Left renal pelvis (tissue), 4 donors: ENCODE measurements around the gene COL7A1. TPM values are rescaled to one million over a fixed set of nuclear protein-coding genes. Genes with fewer than 3 reads are reported as not detected.

Experiments
- DNase-seq, 4 donors: peaks; one replicate each; pipeline ENCODE4 v3.0.0-alpha.2; 2013; ENCODE audit warnings: low read depth in 4 of 4, low spot score in 3 of 4
- polyA plus RNA-seq, 4 donors: library from polyadenylated mRNA; unstranded; fragments of 120-200 nt; gene quantifications; one replicate each; pipeline ENCODE4 v1.2.1, GENCODE V29; 2013; ENCODE audit not compliant: insufficient read length in 4 of 4

COL7A1 gene
- polyA plus RNA-seq, 4 donors = 13.3 to 28.7 (median 14.2) TPM

DNA sequence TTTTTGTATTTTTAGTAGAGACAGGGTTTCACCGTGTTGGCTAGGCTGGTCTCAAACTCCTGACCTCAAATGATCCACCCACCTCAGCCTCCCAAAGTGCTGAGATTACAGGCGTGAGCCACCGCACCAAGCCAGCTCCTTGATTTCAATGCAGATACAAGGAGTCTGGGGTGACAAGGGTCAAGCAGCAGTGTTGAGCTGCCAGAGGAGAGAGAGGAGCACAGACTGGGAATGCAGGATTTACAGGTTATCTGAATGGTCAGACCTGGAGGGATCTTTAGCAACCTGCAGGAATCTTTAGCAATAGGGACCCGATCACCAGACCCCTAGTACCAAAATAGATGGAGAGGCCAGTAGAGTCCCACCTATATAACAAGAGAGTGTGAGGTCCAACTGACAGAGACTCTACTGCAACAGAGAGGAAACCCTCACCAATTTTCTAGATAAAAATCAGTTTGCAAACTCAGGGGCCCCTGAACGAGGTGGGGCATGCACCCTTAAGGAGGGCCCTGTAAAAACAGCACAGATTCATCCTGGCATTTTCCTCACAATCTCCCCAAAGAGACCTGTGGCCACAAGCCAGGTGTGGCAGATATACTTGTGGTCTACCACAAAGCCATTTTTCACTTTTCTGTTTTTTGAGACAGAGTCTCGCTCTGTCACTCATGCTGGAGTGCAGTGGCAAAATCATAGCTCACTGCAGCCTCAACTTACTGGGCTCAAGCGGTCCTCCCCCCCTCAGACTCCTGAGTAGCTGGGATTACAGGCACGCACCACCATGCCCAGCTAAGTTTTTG, 80.5 kb downstream of the COL7A1 start:
- DNase-seq = no peak

Other genes with a start within 250 kb of the COL7A1 start
- gene FBXW12, start 223.1 kb downstream of the COL7A1 start, polyA plus RNA-seq = under 1 TPM; 0.08 to 0.84 (median 0.50) TPM
- 100 to 1,000 TPM in 3 of 4 donors, 10 to 100 TPM in 1; 60.5 to 226 (median 169) TPM for gene PLXNB1, start 165.2 kb downstream of the COL7A1 start, polyA plus RNA-seq
- gene CCDC51, start 155.2 kb downstream of the COL7A1 start, polyA plus RNA-seq = 10 to 100 TPM; 15.5 to 28.3 (median 24.3) TPM
- 100 to 1,000 TPM; 228 to 350 (median 273) TPM for gene TMA7, start 155.1 kb downstream of the COL7A1 start, polyA plus RNA-seq
- gene ATRIP, start 148.6 kb downstream of the COL7A1 start, polyA plus RNA-seq = 10 to 100 TPM; 13.1 to 16.4 (median 13.5) TPM
- 100 to 1,000 TPM; 106 to 114 (median 109) TPM for gene SHISA5, start 91.2 kb downstream of the COL7A1 start, polyA plus RNA-seq
- gene PFKFB4, start 38.5 kb downstream of the COL7A1 start, polyA plus RNA-seq = 1 to 10 TPM; 2.9 to 6.5 (median 5.5) TPM
- gene UCN2, start 31.5 kb downstream of the COL7A1 start, polyA plus RNA-seq = under 1 TPM; 0.22 to 0.64 (median 0.52) TPM
- gene UQCRC1, start 14.3 kb upstream of the COL7A1 start, polyA plus RNA-seq = 100 to 1,000 TPM; 124 to 300 (median 248) TPM
- not detected for gene TMEM89, start 26.4 kb upstream of the COL7A1 start, polyA plus RNA-seq
- gene SLC26A6, start 40.1 kb upstream of the COL7A1 start, polyA plus RNA-seq = 10 to 100 TPM; 10.7 to 33.1 (median 23.9) TPM
- 1 to 10 TPM in 3 of 4 donors, under 1 TPM in 1; 0.67 to 1.3 (median 1.2) TPM for gene CELSR3, start 67.6 kb upstream of the COL7A1 start, polyA plus RNA-seq
- 10 to 100 TPM; 12.0 to 23.1 (median 17.5) TPM for gene NCKIPSD, start 90.6 kb upstream of the COL7A1 start, polyA plus RNA-seq
- gene IP6K2, start 121.9 kb upstream of the COL7A1 start, polyA plus RNA-seq = 100 to 1,000 TPM; 159 to 304 (median 204) TPM